OCI-M1 (cell line): Measurements from ENCODE around the gene PRIM1.
"Not testable (repeated sequence)": the region's sequence is repeated elsewhere in the genome, so short reads cannot be mapped to it uniquely, and the experiment has no call there.

Experiments used
- DNase-seq: peaks from one replicate; lab custom pipeline; 2025; lab: John Stamatoyannopoulos, UW

The PRIM1 gene

GRCh38 chr12:56716933-56717880, 34.9 kb downstream of the PRIM1 start:
- no peak for DNase-seq

GRCh38 chr12:56716458-56716857, 35.7 kb downstream of the PRIM1 start:
- DNase-seq: no peak

GRCh38 chr12:56715798-56716197, 36.3 kb downstream of the PRIM1 start:
- no peak for DNase-seq

DNA sequence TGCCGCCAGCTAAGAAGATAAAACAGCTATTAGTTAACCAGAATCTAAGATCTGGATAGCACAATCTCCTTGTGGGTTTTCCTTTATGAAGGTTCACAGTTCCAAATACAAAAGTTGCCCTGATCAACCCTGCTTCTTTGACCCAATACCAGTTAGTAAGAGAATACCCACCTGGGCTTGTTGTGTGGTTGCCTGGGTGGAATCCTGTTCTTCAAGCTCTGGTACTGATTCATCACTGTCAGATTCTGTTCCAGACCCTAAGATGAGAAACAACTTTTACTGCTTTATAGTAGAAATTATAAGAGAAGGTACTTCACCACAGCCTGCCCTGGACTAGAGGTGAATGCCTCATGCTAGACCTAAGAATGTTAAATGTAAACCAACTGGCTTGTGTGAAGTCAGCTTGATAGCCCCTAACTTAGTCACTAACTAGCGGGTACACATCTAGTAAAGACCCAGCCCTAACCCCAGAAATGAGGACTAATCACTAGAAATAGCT, 37.6 kb downstream of the PRIM1 start:
- no peak for DNase-seq

DNA sequence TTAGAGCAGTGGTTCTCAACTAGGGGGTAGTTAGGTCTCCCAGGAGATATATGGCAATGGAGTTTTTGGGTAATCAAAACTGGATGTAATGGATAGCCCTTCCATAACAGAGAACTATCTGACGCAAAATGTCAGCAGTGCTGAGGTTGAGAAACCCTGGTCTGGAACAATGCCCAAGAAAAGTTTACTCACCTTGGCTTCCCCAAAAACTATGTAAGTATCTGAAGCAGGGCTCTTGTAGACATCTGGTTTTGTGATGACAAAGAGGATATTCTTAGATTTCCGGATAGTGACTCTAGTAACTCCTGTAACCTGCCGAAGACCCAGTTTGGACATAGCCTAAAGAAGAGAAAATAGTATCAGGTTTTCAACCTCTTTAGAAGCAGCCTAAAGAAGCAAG, 38.8 kb downstream of the PRIM1 start:
- DNase-seq: no peak

- no peak for DNase-seq
Observed at GRCh38 chr12:56709759-56710376, 42.3 kb downstream of the PRIM1 start.

DNA sequence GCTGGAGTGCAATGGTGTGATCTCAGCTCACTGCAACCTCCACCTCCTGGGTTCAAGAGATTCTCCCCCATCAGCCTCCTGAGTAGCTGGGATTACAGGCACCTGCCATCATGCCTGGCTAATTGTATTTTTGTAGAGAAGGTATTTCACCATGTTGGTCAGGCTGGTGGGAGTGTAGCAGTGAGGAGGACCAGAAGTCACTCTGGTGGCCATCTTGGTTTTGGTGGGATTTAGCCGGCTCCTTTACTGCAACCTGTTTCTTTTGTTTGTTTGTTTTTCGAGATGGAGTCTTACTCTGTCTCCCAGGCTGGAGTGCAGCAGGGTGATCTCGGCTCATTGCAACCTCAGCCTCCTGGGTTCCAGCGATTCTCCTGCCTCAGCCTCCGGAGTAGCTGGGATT, 47.6 kb downstream of the PRIM1 start:
- DNase-seq: not testable (repeated sequence)

- peak; percentile 85 for DNase-seq
Observed at GRCh38 chr12:56699020-56699661, 53.0 kb downstream of the PRIM1 start.

- peak; percentile 77 for DNase-seq
Observed at GRCh38 chr12:56695327-56696101, 56.6 kb downstream of the PRIM1 start.

GRCh38 chr12:56694161-56694560, 58.0 kb downstream of the PRIM1 start:
- DNase-seq: no peak

DNA sequence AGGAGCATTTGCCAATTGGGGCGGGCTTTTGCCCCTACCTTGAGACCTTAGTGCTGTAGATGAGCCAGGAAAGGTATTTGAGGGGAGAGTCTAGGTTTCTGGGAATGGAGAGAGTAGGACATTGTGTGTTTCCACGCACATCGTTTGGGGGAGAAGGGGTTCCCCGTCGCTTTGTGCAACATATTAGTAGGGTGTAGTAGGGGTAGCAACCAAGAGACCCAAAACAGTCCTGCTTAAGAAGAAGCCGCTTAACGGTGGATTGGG, 63.3 kb downstream of the PRIM1 start:
- DNase-seq: no peak

GRCh38 chr12:56688129-56688845, 63.8 kb downstream of the PRIM1 start, which contains the start of gene PTGES3:
Gene PTGES3 (minus strand): TSS chr12:56688284. CDS start chr12:56687999, 285 bp downstream.
- DNase-seq: peak; percentile 99

DNA sequence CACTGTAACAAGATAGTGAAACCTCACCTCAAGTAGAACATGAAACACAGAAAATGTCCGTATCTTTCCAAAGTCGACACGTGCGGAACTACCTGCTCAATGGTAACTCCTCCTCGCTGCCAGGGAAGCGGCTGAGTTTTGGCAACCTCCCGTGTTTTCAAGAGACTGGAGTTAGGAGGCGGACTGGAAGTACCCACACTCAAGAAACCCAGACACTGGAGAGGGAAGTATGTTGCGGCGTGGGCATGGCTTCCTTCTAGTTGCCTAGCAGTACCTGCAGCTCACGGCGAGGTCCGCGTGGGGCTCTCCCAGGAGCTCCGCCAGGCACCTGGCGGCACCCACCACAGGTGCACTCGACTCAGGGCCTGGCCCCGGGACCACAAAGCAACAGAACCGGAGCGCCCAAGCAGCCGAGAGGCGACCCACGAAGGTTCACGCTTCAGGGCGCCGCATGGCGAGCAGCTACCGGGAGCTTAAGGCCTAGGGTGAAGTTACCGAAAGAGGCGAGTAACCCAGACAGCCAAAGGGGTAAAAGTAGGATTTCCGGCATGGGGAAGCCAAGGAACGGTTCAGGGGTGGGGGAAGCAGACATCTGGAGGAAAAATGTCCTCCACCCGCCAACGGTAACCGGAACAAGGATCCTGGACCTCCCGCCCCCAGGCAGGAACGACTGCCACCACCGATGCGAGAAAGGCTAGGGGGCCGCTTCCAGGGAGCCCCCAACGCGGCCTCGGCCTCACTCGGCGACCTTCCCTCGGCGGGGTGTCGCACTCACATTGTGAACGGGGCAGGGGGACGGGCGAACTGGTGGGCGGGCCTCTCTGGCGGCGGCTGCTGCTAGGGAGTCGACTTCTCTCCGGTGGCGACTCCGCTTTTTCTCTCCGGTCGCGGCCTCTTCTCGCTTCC, 64.6 kb downstream of the PRIM1 start:
- peak; percentile 64 for DNase-seq

- peak; percentile 65 for DNase-seq
Observed at GRCh38 chr12:56684745-56685359, 67.3 kb downstream of the PRIM1 start.

DNA sequence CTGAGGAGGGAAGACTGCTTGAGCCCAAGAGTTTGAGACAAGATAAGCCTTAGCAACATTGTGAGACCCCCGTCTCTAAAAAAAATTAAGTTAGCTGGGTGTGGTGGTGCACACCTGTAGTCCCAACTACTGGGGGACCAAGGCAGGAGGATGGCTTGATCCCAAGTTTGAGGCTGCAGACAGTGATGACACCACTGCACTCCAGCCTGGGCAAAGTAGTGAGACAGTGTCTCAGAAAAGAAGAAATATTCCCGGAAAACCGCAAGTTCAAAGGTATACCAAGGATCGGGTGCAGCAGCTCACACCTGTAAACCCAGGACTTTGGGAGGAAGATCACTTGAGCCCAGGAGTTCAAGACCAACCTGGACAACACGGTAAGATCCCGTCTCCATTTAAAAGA, 69.8 kb downstream of the PRIM1 start:
- DNase-seq: no peak
